ENCODE measurements around the gene MLXIP.

Gene MLXIP

DNA sequence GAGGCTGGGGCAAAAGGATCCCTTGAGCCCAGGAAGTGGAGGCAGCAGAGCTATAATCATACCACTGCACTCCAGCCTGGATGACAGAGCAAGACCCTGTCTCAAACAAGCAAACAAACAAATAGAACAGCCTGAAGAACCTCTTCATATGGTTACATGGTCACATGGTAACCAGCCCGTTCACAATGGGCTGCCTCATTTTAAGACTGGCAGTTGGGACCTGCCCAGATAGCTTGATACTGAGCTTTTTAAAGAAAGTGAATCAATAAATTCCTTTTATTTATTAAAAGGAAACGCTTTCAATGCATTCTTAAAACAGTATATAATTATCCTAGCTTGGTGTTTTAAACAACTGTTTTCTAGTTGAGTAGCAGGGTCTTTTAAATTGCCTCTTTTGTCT is 10.5 kb downstream of the MLXIP start:
- TF ChIP-seq, protein P1, sequence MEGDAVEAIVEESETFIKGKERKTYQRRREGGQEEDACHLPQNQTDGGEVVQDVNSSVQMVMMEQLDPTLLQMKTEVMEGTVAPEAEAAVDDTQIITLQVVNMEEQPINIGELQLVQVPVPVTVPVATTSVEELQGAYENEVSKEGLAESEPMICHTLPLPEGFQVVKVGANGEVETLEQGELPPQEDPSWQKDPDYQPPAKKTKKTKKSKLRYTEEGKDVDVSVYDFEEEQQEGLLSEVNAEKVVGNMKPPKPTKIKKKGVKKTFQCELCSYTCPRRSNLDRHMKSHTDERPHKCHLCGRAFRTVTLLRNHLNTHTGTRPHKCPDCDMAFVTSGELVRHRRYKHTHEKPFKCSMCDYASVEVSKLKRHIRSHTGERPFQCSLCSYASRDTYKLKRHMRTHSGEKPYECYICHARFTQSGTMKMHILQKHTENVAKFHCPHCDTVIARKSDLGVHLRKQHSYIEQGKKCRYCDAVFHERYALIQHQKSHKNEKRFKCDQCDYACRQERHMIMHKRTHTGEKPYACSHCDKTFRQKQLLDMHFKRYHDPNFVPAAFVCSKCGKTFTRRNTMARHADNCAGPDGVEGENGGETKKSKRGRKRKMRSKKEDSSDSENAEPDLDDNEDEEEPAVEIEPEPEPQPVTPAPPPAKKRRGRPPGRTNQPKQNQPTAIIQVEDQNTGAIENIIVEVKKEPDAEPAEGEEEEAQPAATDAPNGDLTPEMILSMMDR (IDR thresholded peaks at IDR 0.05; ENCODE audit: extremely low read depth, insufficient read depth, missing control alignments): no peak
- in situ Hi-C loops (cut with MboI; ENCODE audit: low pct_unique_long_range_greater_than_20kb, low sequenced_read_pairs, unreplicated experiment): no loop called here
- no peak for DNase-seq (ENCODE audit: low spot score)

DNA sequence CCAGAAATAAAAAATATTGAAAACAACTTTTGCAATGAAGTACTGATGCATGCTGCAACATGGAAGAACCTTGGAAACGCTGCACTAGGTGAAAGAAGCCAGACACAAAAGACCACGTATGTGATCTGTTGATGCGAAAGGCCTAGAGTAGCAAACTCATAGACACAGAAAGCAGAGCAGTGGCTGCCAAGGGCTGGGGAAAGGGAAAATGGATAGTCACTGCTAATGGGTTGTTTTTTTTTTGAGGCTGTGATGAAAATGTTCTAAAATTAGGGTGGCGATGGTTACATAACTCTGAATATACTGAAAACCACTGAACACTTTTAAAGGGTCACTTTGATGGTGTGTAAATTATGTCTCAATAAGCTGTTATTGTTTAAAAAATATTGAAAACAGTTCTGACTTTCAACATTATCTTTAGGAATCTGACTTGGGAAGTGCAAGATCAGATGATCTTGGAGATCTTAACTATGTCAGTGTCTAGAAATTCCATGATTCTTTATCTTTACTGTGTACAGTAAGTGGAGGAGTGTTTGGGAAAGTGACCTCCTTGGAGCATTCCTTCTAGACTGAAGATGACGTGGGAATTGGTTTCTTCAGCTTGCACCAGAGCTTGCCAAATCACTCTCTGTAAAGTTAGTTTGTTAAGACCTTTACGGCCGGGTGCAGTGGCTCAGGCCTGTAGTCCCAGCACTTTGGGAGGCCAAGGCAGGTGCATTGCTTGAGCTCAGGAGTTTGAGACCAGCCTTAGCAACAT is 12.4 kb downstream of the MLXIP start:
- in situ Hi-C loops (cut with MboI; ENCODE audit: low pct_unique_long_range_greater_than_20kb, low sequenced_read_pairs, unreplicated experiment): no loop called here
- TF ChIP-seq, protein P1 (IDR thresholded peaks at IDR 0.05; ENCODE audit: extremely low read depth, insufficient read depth, missing control alignments): no peak
- no peak for DNase-seq (ENCODE audit: low spot score)

DNA sequence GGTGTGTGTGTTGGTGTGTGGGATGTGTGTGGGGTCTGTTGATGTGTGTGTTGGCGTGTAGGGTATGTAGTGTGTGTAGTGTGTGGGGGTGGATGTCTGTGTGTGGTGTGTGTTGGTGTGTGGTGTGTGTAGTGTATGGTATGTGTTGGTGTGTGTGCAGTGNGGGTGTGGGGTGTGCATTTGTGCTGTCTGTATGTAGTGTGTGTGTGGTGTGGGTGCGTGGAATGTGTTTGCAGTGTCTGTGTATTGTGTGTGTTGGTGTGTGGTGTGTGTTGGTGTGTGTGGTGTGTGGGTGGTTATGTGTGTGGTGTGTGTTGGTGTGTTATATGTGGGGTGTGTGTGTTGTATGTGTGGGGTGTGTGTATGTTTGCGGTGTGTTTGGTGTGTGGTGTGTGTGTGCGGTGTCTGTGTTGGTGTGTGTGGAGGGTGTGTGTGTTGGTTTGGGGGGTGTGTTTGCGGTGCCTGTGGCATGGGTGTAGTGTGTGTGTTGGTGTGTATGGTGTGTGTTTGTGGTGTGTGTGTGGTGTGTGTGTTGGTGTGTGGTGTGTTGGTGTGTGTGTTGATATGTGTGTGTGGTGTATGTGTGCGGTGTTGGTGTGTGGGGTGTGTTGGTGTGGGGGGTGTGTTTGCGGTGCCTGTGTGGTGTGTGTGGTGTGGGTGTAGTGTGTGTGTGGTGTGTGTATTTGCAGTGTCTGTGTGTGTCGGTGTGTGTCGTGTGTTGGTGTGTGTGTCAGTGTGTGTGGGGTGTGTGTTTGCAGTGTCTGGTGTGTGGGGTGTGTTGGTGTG is 14.7 kb downstream of the MLXIP start:
- in situ Hi-C loops (cut with MboI; ENCODE audit: low pct_unique_long_range_greater_than_20kb, low sequenced_read_pairs, unreplicated experiment): no loop called here
- TF ChIP-seq, protein P1 (IDR thresholded peaks at IDR 0.05; ENCODE audit: extremely low read depth, insufficient read depth, missing control alignments): no peak
- no peak for DNase-seq (ENCODE audit: low spot score)

DNA sequence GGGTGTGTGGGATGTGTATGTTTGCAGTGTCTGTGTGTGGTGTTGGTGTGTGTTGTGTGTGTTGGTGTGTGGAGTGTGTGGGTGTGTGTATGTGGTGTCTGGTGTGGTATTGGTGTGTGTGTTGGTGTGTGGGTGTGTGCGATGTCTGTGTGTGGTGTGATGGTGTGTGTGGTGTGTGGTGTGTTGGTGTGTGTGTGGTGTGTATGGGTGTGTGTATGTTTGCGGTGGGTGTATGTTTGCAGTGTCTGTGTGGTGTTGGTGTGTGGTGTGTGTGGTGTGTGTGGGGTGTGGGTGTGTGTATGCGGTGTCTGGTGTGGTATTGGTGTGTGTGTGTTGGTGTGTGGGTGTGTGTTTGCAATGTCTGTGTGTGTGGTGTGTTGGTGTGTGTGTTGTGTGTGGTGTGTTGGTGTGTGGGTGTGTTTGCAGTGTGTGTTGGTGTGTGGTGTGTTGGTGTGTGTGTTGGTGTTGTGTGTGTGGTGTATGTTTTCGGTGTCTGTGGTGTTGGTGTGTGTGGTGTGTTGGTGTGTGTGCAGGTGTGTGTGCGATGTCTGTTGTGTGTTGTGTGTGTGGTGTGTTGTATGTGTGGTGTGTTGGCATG is 15.7 kb downstream of the MLXIP start:
- in situ Hi-C loops (cut with MboI; ENCODE audit: low pct_unique_long_range_greater_than_20kb, low sequenced_read_pairs, unreplicated experiment): no loop called here
- TF ChIP-seq, protein P1 (IDR thresholded peaks at IDR 0.05; ENCODE audit: extremely low read depth, insufficient read depth, missing control alignments): no peak
- no peak for DNase-seq (ENCODE audit: low spot score)

DNA sequence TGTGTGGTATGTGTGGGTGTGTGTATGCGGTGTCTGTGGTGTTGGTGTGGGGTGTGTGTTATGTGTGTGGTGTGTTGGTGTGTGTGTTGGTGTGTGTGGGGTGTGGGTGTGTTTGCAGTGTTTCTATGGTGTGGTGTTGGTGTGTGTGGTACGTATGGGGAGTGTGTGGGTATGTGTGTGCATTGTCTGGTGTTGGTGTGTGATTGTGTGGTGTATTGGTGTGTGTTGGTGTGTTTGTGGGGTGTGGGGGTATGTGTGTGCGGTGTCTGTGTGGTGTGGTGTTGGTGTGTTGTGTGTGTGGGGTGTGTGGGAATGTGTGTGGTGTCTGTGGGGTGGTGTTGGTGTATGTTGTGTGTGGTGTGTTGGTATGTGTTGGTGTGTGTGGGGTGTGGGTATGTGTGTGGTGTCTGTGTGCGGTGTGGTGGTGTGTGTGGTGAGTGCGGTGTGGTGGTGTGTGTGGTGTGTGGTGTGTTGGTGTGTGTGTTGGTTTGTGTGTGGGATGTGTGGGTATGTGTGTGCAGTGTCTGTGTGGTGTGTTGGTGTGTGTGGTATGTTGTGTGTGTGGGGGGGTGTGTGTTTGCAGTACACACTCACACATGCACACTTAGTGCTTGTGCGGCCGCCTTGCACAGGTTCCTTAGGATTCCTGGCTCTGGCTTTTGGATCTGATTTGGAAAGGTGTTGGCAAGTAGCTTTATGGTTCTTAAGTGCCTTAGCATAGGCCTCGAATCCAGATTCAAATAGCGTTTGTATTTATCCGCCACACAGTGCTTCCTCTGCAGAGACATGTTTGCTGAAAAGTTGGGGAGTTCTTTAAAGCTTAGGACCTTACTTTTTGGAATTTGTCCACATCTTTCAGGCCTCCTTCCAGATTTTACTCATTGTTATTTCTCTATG is 16.4 kb downstream of the MLXIP start:
- in situ Hi-C loops (cut with MboI; ENCODE audit: low pct_unique_long_range_greater_than_20kb, low sequenced_read_pairs, unreplicated experiment): no loop called here
- TF ChIP-seq, protein P1 (IDR thresholded peaks at IDR 0.05; ENCODE audit: extremely low read depth, insufficient read depth, missing control alignments): no peak
- DNase-seq (ENCODE audit: low spot score): no peak

DNA sequence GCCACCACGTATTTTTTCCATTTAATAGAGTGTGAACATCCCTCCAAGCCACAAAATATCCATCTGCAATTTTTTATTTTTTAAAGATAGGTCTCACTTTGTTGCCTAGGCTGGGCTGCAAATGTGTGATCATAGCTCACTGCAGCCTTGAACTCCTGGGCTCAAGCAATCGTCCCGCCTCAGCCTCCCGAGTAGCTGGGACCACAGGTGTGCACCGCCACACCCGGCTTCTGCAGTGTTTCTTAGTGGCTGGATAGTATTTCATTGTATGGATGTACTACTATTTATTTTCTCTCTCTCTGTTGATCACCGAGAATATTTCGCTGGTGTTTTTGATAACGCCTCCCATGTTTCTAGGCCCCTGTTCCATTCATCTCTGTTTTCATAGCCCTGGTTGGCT is 17.5 kb downstream of the MLXIP start:
- TF ChIP-seq, protein P1 (IDR thresholded peaks at IDR 0.05; ENCODE audit: extremely low read depth, insufficient read depth, missing control alignments): no peak
- in situ Hi-C loops (cut with MboI; ENCODE audit: low pct_unique_long_range_greater_than_20kb, low sequenced_read_pairs, unreplicated experiment): no loop called here
- DNase-seq (ENCODE audit: low spot score): no peak

Measured in GM13977 (cell line).